ENCODE results near the gene PHKA1.

DNA sequence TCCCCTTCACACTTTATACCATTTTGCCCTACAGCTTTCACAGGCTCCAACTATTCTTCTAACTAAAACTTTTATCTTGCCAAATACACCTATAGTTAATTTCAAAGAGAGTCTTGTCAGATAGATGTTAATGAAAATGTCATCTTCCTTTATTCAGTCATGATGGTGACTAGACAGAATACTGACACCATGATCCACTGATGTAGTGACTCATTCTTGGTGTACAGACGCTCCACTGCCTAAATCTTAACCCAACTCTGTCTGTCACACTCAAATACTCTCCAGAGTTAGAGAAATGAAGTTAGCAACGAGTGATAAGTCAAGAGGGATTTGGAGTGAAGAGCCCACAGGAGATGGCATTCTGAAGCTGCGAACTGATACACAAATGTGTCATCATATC lies 109.4 kb downstream of the PHKA1 start:
- TF ChIP-seq EZH2 (optimal IDR thresholded peaks at IDR 0.05; ENCODE audit: low read depth, low read length) = no peak
- no peak for TF ChIP-seq EZH2phosphoT487 (IDR thresholded peaks at IDR 0.05; ENCODE audit: low read length)
